ENCODE data around the gene KCNIP1.

GRCh38 chr5:170681013-170681433 lies 177.2 kb downstream of the KCNIP1 start:
- TF ChIP-seq EZH2phosphoT487 (IDR thresholded peaks at IDR 0.05; ENCODE audit: borderline replicate concordance, low read length) (no peak), CTCF (conservative IDR thresholded peaks at IDR 0.05; ENCODE audit: low read depth, low read length) (no peak)

All from PC-3 (cell line).